NCI-H774 (cell line): ENCODE data around the gene CLEC19A.
"Not testable (repeated sequence)": the region's sequence is repeated elsewhere in the genome, so short reads cannot be mapped to it uniquely, and the experiment has no call there.

Source experiments
- DNase-seq: peaks from one replicate; lab custom pipeline; 2025; lab: John Stamatoyannopoulos, UW

The CLEC19A gene

DNA sequence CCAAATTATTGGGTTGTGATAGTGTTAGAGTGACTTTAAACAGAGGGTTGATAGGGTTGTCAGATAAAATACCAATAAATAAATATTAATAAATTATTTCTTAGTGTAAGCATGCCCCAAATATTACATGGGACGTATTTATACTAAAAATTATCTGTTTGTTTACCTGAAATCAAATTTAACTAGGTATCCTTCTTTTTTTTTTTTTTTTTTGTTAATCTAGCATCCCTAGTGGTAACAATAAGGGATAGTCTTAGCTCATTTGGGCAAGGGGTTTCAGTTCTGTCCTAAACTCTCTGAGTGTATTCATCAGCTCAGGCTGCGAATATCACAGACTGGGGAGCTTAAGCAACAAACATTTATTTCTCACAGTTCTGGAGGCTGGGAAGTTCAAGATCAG lies 1.3 kb downstream of the CLEC19A start:
- no peak for DNase-seq

DNA sequence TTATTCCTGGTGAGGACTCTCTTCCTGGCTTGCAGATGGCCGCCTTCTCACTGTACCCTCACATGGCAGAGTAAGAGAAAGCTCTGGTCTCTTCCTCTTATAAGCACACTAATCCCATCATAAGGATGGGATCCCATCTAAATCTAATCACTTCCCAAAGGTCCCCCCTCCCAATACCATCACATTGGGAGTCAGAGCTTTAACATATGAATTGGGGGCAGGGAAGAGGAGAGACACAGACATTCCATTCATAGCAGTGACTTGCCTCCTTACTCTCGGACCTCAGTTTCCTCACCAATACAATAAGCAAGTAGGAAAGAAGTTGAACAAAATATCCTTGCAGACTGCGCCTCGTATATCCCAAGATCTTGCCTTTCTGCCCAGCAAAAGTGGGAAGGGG lies 1.7 kb downstream of the CLEC19A start:
- DNase-seq, result no peak

DNA sequence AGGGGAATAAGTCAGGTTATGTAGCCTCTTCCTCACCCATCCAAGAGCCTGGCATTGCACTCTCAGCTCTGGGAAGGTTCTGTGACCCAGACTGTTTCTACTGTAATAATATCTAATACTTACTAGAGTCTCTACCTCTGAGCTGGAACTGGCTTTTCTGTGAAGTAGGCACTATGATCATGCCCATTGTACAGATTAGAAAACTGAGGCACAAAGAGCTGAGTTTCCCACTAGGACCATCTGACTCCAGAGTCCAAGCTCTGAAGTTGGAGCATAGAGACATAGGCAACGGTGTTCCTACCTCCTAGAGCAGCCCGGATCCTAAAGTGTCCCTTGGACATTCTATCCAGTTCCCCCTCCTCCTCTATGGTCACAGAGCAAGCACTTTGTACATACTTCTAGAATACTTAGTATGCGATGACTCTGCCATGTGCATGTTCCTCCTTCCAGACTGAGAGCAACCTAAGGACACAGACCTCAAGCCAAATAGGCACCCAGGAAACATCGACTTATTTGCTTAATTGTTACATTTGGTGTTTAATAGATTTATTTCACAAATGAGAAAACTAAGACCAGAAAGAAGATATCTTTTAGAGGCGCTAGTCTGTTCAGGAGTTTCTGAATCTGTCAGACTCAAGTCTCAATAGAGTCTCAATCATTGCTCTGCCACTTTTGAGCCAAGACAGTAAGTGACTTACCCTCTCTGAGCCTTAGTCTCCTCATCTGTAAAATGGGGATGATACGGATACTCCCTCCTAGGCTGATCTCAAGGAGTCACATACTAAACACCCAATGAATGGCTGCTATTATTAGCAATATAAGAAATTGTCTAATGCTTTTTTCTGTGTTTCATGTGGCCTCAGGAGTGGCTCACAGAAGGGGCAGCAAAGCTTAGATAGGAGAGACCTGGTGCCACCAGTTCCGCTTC lies 3.6 kb downstream of the CLEC19A start:
- no peak for DNase-seq

DNA sequence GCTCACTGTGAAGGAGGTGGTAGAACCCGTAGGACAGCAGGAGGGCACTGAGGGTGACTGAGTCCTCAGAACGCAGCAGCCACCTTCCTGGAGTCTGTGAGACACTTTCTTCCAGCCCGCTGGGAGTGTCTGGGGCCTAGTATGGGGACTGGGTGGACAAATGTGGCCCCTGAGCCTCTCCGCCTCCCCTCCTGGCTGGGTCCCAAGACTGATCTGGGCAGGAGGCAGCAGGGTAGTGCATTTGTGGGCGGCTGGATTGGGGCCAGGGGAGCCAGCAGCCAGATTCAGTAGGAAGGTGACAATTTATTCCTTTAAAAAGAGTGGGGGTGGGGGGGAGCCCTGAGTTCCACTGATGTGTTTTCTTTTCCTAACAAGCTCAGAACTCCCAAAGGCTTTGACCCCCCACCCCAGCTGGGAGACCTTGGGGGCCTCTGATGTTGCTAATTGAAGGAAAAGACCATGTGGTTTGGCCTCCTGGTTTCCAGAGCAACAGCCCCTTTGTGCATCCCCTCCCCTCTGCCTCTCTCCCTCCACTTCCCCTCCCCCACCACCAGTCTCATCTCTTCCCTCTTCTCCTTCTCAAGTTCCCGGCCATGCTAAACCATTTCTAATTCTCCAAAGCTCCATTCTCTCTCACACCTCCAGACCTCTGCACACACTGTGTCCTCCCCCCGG lies 4.4 kb downstream of the CLEC19A start:
- no peak for DNase-seq

DNA sequence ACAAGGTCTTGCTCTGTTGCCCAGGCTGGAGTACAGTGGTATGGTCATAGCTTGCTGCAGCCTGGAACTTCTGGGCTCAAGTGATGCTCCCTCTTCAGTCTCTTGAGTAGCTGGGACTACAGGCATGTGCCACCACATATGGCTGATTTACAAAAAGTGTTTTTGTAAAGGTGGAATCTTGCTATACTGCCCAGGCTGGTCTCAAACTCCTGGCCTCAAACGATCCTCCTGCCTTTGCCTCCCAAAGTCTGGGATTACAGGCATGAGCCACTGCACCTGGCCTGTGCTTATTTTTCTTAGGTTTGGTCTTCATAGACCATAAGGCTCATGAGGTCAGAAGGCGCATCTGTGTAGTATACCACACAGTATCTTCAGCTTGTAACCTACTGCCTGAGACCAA lies 5.3 kb downstream of the CLEC19A start:
- DNase-seq, result no peak

DNA sequence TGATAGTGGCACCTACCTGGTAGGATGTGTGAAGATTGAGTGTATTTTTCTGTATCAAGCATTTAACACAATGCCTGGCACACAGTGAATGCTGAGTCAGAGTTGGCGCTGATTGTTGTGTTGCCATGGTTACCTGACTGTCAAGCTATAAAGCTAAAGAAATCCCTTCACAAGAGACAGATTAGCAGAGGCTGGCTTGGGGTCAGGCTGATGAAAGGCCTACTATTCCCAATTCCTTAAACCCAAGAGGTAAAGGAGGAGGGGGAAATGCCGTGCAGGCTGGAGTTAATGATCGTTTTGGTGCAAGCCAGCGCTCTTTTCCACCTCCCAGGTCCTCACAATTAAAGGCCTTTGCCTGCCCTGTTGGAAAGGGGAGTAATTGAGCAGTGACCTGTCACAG lies 5.9 kb downstream of the CLEC19A start:
- no peak for DNase-seq

DNA sequence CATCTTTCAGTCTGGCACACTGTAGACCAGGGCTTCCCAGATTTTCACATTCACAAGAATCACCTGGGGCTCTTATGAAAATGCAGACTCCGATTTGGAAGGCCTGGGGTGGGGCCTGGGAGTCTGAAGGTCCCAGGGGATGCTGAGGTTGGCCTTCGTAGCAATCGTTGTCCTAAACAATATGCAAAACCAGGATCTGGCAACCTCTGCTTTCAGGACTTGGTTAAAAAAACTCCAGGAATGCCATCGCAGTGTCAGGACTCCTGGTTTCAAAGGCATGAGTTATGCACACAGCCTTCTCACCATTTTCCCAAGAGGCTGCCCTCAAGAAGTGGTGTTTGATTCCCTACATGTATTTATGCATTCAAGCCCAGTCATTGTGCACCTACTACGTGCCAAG lies 6.7 kb downstream of the CLEC19A start:
- no peak for DNase-seq

DNA sequence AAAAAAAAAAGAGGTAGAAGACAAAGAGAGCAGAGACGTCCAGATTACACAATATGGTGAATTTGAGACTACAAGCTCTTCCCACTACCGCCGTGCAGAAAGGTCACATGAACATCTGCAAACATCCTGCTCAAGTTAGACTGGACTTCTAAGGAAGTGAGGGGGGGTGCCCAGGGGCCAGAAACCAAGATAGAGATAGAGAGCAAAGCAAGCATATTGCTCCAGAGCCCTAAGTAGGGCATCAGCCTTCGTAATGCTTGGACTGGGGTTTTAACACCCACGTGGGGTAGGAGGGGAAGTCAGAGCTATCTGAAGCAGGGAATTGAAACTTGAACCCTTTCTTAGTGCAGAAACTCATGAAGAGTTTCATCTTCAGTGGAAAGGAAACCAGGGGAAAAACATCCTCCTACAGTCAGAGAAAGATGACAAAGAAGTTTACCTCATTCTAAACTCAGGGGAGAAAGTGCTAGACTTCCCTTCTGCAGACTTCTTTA lies 8.7 kb downstream of the CLEC19A start:
- DNase-seq, result no peak

DNA sequence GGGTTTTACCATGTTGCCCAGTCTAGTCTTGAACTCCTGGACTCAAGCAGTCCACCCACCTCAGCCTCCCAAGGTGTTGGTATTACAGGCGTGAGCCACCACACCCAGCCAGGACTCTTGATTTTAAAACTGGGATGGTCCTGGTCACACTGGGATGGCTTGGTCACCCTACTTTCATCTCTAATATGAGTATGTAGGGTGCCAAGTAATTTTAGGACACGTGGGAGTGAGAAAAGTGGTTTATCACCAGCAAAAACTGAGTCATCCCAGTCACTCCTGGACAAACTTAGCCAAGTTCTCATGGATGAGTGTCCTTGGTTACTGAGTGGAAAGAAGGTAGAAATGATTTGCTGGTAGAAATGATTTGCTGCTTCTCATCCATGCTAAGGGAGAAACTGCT lies 9.9 kb downstream of the CLEC19A start:
- no peak for DNase-seq

DNA sequence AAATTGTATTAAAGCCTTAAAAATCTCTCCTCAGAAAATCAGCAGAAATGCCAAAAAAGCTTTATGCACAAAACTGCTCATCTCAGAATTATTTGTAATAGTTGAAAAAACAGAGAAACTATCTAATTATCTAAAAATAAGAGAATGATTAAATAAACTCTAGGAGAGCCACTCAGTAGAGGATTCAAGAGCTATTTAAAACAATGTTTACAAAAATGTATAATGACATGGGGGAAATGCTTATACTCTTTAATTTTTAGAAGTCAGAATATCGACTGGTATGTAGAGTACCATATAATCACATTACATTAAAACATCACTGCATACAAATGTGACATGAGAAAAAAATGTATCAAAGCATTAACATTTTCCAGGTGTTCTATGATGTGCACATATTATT lies 11.9 kb downstream of the CLEC19A start:
- DNase-seq, result no peak

DNA sequence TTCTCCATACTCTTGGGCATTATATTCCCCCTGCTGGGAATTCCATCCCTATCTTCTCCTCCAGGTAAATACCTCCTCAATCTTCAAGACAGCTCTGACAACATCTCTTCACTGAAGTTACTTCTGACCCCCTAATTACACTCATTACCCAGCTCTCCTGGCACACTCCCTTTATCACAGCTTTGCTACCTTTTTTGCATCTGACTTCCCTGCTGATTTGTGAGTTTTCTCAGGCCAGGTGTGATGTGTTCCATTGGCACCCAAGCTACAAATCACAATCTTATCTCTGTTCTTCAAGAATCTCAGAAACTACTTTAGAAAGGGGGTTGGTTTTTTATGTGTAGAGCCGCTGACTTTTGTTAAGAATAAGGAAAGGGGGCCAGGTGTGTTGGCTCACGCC lies 14.0 kb downstream of the CLEC19A start:
- DNase-seq, result no peak

DNA sequence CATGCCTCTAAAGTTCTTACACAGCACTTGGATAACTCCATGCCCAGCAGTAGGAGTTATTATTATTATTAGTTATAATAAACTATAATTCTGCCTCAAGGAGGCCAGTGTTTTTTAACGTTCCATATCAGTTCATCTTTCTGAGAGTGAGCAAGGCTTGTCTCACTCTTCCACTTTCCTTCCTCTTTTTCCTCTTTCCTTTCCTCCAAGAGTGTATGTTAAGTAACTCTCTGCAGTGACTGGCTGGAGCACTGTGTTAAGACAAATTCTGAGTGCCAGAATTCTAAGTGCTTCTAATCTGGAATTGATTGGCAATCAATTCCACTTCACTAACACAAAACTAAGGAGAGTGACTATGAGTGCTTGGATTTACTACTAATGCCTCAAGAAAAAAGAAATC lies 16.4 kb downstream of the CLEC19A start:
- DNase-seq, result no peak

DNA sequence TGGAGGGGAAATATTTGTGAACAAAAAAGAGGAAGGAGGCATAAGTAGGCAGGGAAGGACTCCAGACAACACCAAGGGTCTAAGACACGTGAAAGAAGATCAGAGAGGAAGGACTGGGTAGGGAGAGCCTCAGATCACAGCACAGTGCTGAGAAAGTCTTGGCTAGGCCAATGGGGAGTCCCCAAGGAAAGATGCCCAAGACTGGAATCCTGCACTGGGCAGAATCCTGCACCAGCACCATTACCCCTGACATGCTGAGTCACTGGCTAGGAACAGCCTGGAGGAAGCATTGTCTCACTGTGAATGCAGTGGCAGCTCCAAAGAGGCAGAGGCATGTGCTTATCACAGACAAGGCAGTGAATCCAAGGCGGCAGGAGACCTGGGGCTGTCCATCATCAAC lies 19.2 kb downstream of the CLEC19A start:
- DNase-seq, result no peak

DNA sequence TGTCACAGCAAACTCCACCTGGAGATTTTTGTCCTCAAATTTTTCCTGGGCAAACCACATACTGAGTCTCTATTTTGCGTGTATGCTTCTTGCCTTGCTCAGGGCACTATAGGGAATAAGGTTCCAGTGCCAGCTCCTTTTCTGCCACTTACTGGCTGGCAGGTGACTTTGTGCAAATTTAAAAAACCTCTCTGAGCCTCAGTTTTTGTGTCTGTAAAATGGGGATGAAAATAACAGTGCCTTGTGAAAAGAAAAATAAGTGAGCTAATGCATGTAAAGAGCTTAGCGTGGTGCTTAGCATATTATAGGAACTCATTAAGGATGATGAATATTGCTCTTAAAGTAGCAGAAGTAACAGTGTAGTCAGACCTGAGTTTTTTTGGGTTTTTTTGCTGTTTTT lies 19.9 kb downstream of the CLEC19A start:
- DNase-seq, result no peak

DNA sequence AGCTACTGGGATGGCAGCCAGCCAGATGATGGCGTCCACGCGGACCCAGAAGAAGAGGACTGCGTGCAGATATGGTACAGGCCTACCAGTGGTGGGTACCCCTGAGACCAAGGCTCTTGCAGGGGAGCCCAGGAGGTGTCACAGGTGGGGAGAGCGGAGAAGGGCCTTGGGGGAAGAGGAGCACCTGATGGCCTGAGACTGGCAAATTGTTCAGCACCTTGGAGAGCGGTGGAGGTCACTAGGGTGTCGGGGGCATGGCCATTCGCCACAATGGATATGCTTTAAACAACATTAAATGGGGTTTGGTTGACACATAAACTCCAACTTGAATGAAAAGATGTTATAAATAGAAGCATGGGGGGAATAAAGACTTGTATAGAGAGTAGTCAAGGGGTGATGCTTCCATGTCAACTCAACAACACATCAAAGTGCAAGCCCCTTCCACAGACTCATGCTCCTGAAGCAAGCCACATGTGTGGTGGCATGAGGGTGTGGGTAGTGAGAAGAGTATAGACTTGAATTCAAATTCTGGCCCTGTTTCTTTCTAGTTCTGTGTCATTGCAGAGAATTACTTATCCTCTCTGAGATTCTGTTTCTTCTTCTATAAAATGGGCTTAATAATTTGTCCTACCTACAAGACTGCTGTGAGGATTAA lies 22.2 kb downstream of the CLEC19A start:
- DNase-seq, result no peak

DNA sequence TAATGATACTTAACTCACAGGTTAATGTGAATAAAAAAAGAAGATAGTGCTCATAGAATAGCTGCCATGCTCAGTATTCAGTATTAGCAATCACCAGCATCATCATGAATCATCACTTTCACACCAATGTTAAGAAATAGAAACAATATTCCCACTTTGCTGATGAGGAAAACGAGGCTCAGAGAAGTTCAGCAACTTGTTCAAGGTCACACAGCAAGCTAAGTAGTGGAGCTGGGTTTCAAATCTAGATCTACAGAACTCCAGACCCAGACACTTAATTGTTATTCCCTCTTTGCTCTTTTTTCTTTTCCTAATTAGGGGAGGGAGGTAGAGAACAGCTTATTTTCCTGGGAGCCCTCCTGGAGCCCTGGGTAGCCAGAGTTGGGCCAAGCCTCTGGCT lies 22.9 kb downstream of the CLEC19A start:
- no peak for DNase-seq

DNA sequence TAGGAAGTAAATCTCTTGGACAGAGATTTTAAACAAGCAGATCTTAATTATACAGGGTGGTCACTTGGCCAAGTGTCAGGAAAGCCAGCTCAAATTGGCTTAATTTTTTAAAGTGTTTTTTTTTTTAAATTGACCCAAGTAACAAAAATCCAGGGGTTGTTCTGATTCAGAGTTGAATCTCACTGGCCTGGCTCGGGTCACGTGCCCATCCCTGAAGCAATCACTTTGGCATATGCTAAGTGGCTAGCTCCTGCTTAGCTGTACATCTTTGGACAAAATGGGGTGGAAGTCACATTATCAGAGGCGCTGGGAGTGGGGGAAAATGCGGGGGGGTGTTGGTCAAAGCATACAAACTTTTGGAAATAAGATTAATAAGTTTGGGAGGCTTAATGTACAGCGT lies 23.6 kb downstream of the CLEC19A start:
- no peak for DNase-seq

DNA sequence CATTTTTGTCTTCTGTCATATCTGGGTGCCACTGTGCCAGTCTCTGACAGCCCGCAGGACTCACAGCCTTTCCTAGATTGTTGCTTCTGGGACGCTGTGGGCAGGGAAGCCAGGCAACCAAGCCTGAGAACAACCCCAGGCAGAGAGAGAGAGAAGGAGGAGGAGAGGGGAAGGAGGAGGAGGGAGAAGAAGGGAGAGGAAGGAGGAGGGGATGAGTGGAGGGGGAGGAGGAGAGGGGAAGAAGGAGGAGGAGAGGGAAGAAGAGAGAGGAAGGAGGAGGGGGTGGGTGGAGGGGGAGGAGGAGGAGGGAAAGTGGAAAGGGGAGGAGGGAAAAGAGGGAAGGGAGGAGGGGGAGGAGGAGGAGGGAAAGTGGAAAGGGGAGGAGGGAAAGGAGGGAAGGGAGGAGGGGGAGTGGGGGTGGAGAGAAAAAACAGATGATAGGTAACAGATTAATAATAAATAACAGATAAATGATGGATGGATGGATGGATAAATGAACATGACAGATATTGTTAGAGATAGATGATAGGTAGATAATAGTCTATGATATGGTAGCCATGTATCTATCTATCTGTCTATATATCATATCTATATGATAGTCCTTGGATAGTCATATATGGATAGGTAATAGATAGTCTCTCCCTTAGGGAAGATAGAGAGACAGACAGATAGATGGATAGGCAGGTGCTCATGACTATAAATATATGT lies 29.3 kb downstream of the CLEC19A start:
- no peak for DNase-seq

DNA sequence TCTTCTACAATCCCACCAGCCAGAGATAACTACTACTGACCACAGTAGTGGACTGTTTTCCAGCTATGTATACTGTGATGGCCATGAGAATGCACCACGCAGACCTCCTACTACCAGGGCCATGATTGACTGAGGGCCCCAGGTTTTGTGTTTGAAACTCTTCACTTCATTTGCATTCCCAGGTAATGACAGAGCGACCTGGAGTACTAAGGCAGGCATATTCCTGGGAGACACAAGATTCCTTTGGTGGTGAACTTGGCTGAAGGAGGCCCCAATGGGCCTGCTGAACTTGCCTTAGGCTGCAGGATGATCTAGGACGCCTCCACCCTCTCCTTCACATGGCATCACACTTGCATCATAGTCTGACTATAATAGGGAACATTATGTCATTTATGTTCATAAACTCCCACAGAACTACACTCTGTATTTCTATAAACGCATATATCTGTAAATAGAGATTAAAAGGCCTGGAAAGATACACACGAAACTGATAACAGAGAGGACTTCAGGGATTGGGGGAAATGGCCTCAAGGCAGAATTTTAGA lies 30.4 kb downstream of the CLEC19A start:
- no peak for DNase-seq

DNA sequence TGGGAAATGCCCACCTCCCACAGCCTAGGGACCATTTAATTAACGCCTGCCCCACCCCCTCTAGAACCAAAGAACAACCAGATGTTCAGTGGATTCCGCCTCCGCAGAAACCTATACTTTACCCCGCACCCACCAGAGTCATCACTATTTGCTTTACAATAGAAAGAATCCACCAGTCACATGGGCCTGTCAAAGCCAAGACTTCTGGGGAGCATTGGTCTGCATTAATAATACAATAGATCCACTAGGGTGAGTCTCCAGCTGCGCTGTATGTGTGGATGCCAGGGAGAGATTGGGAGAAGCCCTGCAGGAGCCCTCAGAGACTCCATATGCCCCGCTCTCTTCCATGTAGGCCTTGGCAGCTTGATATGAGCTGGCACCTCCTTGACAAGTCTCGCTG lies 31.3 kb downstream of the CLEC19A start:
- no peak for DNase-seq

DNA sequence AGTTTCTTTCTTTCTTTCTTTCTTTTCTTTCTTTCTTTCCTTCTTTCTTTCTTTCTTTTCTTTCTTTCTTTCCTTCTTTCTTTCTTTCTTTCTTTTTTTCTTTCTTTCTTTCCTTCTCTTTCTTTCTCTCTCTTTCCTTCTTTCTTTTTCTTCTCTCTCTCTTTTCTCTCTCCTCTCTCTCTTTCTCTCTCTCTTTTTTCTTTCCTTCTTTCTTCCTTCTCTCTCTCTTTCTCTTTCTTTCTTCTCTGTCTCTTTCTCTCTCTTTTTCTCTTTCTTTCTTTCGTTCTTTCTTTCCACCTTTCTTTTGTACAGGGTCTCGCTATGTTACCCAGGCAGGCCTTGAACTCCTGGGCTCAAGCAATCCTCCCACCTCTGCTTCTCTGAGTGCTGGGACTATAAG lies 35.7 kb downstream of the CLEC19A start:
- not testable (repeated sequence) for DNase-seq

DNA sequence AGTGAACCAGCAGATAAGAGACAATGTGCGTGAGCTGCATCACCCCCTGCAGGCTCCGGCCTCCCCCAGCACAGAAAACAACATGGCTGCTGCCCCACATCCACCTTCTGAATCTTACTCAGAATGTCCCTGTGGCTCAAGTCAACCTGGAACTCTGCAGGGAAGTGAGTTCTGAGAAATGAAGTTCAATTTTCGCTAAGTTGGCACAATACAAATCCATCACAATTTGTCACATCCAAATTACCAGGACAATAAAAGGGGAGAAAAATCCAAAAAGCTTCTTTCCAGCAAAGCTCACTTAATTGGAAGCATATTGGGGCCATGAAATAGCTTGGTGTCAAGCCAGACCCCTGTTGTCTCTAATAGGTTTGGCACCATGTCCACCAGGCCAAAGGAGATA lies 38.1 kb downstream of the CLEC19A start:
- DNase-seq, result no peak
